Cerebellar cortex (tissue), 1 donor: Measurements from ENCODE around the gene PGR.

Source experiments
- DNase-seq: peaks from one replicate; pipeline ENCODE4 v3.0.0-alpha.2; 2015; ENCODE audit warnings: low spot score

Gene PGR

GRCh38 chr11:101129203-101129943 is at the start of gene PGR:
Gene PGR, minus strand, starts transcription at chr11:101129813. Its CDS starts 743 bp downstream, at chr11:101129070.
- no peak for DNase-seq

GRCh38 chr11:101176381-101176780 is 46.8 kb upstream of the PGR start:
- DNase-seq, result no peak

- DNase-seq, result no peak
Observed at GRCh38 chr11:101169944-101170343, 40.3 kb upstream of the PGR start.

GRCh38 chr11:101166038-101166437 is 36.4 kb upstream of the PGR start:
- no peak for DNase-seq

GRCh38 chr11:101158119-101158518 is 28.5 kb upstream of the PGR start:
- DNase-seq, result no peak

- no peak for DNase-seq
Observed at GRCh38 chr11:101138245-101138930, 8.8 kb upstream of the PGR start.

- DNase-seq, result no peak
Observed at GRCh38 chr11:101133190-101133589, 3.6 kb upstream of the PGR start.

GRCh38 chr11:101128571-101129202 is 926 bp downstream of the PGR start:
- DNase-seq, result no peak

GRCh38 chr11:101127699-101128570 is 1.7 kb downstream of the PGR start:
- no peak for DNase-seq

- no peak for DNase-seq
Observed at GRCh38 chr11:101127197-101127698, 2.4 kb downstream of the PGR start.

GRCh38 chr11:101126551-101127196 is 2.9 kb downstream of the PGR start:
- DNase-seq, result no peak

- no peak for DNase-seq
Observed at GRCh38 chr11:101115671-101116160, 13.9 kb downstream of the PGR start.

- no peak for DNase-seq
Observed at GRCh38 chr11:101113540-101113939, 16.1 kb downstream of the PGR start.

- no peak for DNase-seq
Observed at GRCh38 chr11:101104716-101105115, 24.9 kb downstream of the PGR start.

- DNase-seq, result no peak
Observed at GRCh38 chr11:101103433-101103832, 26.2 kb downstream of the PGR start.

- no peak for DNase-seq
Observed at GRCh38 chr11:101100601-101101000, 29.0 kb downstream of the PGR start.

- no peak for DNase-seq
Observed at GRCh38 chr11:101096036-101096704, 33.4 kb downstream of the PGR start.

GRCh38 chr11:101091781-101092180 is 37.8 kb downstream of the PGR start:
- DNase-seq, result no peak

GRCh38 chr11:101090679-101091270 is 38.8 kb downstream of the PGR start:
- DNase-seq, result no peak

- DNase-seq, result no peak
Observed at GRCh38 chr11:101083335-101083734, 46.3 kb downstream of the PGR start.
